ENCODE data around the gene FAM114A1. TPM values are rescaled to one million over a fixed set of nuclear protein-coding genes. Genes with fewer than 3 reads are reported as not detected.

The FAM114A1 gene
- total and polyA plus RNA-seq, 2 experiments from 2014 or later: 13.0 to 14.5 TPM

- TF ChIP-seq NANOG (IDR thresholded peaks at IDR 0.05; ENCODE audit: borderline replicate concordance): no peak
- TF ChIP-seq ZNF331 (CRISPR knock-in tag; IDR thresholded peaks at IDR 0.05; ENCODE audit: low read depth): no peak
- no peak for TF ChIP-seq REST (IDR thresholded peaks at IDR 0.05; ENCODE audit: unreplicated experiment)
- TF ChIP-seq STAT1 (IDR thresholded peaks at IDR 0.05; ENCODE audit: unreplicated experiment): no peak
- TF ChIP-seq EZH2phosphoT487 (IDR thresholded peaks at IDR 0.05; ENCODE audit: unreplicated experiment): no peak
- TF ChIP-seq CTCF (conservative IDR thresholded peaks at IDR 0.05; ENCODE audit: low read depth in 2 of 2): no peak
- no peak for TF ChIP-seq JUNB (IDR thresholded peaks at IDR 0.05; ENCODE audit: unreplicated experiment)
- no peak for TF ChIP-seq EZH2 (IDR thresholded peaks at IDR 0.05; ENCODE audit: low read depth, unreplicated experiment)
- TF ChIP-seq ZNF462 (CRISPR knock-in tag; IDR thresholded peaks at IDR 0.05): no peak
- no peak for TF ChIP-seq POLR2AphosphoS5 (IDR thresholded peaks at IDR 0.05; ENCODE audit: low read depth)
- TF ChIP-seq CREB1 (CRISPR knock-in tag; IDR thresholded peaks at IDR 0.05; ENCODE audit: low read depth): no peak
Observed at GRCh38 chr4:38943343-38943742, 75.7 kb downstream of the FAM114A1 start.

More at GRCh38 chr4:38943343-38943742, 75.7 kb downstream of the FAM114A1 start:
- peaks cover 4% of the 10 kb centered on the region; the same call in 1 of the 2 replicates for H4K20me1 ChIP-seq (replicated peaks; ENCODE audit: insufficient read depth)
- no peak overlapping the region for H3K4me3 Mint-ChIP-seq
- H3F3A ChIP-seq (replicated peaks; ENCODE audit: low read depth): no peaks in the 10 kb centered on the region
- no peaks in the 10 kb centered on the region for H3K36me3 Mint-ChIP-seq (ENCODE audit: low read depth)
- no peaks in the 10 kb centered on the region for H3K36me3 ChIP-seq (ENCODE audit: insufficient read depth)
- no peak overlapping the region for H3K4me2 ChIP-seq
- no peak overlapping the region for H2AFZ ChIP-seq
- H3K9me2 ChIP-seq (ENCODE audit: insufficient read depth): no peaks in the 10 kb centered on the region
- no peaks in the 10 kb centered on the region for H3K27me3 ChIP-seq (ENCODE audit: insufficient read depth)
- 0 out of 3 replicates have a peak, but pooled peaks cover 2% of the 10 kb centered on the region for H3K4me1 Mint-ChIP-seq
- no peaks in the 10 kb centered on the region for H3K4me1 ChIP-seq (ENCODE audit: insufficient read depth)
- H3K79me2 ChIP-seq (replicated peaks; ENCODE audit: insufficient read depth): no peaks in the 10 kb centered on the region
- DNase-seq (ENCODE audit: low spot score) (no peak), ATAC-seq (no peak)
- H3K27ac Mint-ChIP-seq: no peak overlapping the region
- H3K9me3 Mint-ChIP-seq: no peaks in the 10 kb centered on the region
- H3K27ac ChIP-seq (ENCODE audit: low read depth): no peak overlapping the region
- H3K4me3 ChIP-seq: no peak overlapping the region
- no peaks in the 10 kb centered on the region for H3K27me3 Mint-ChIP-seq (ENCODE audit: insufficient read depth, low read depth, poor library complexity)

Measured in GM23338 (cell line).